ENCODE data around the gene CASKIN1. TPM values are rescaled to one million over a fixed set of nuclear protein-coding genes. Genes with fewer than 3 reads are reported as not detected.

CASKIN1 gene
- total RNA-seq, 1 experiment from 2014 or later, result not detected

DNA sequence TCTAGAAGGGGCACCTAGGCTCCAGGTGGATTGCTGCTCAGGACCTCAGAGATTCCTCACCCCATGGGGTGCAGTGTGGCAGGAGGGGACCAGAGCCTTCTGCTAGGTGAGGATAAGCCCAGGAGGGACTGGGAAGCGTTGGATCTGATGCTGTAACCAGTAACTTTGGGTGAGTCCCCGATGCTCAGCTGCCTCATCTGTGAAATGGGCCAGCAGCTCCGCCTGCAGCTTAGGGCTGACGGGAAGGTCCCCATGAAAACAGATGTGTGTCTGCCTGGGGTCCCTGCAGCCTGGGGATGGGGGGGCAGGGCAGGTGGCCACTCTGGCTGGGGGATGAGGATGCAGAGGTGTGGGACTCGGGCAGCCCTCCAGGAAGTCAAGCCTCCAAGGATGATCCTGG, 2.7 kb upstream of the CASKIN1 start:
- Histone ChIP-seq H3K27me3 (replicated peaks) (peaks cover 54% of the 10 kb centered on the region), H3K9me3 (replicated peaks) (no peaks in the 10 kb centered on the region)
- DNase-seq (ENCODE audit: low read depth in 1 of 2, low spot score in 2 of 2), result no peak

DNA sequence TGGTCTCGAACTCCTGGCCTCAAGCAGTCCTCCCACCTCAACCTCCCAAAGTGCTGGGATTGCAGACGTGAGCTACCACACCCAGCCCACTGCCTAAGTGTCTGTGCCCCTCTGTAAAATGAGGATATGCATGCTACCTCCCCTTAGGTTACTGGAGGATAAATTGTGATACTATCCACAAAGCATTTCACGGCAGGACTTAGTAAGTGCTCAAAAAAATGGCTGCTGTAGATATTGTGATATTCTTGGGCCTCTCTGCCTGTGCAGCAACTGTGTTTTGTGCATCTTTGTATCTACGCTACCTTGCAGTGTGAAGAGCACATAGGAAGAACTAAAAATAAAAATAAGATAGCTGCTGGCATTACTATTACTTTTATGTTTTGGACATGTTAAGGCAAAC, 1.9 kb upstream of the CASKIN1 start:
- H3K4me3 ChIP-seq, result no peak overlapping the region
- no peak for DNase-seq (ENCODE audit: low read depth in 1 of 2, low spot score in 2 of 2)
- H3K27me3 ChIP-seq (replicated peaks), result peaks cover 57% of the 10 kb centered on the region
- no peak overlapping the region for H3K27ac ChIP-seq
- H3K9me3 ChIP-seq (replicated peaks), result no peaks in the 10 kb centered on the region
- no peaks in the 10 kb centered on the region for H3K36me3 ChIP-seq
- 0 out of 2 replicates have a peak, but pooled peaks cover 5% of the 10 kb centered on the region for H3K4me1 ChIP-seq (replicated peaks)

More for the DNA sequence above, 2.7 kb upstream of the CASKIN1 start:
- H3K36me3 ChIP-seq, result no peaks in the 10 kb centered on the region
- H3K27ac ChIP-seq, result no peak overlapping the region
- 0 out of 2 replicates have a peak, but pooled peaks cover 5% of the 10 kb centered on the region for H3K4me1 ChIP-seq (replicated peaks)
- no peak overlapping the region for H3K4me3 ChIP-seq

DNA sequence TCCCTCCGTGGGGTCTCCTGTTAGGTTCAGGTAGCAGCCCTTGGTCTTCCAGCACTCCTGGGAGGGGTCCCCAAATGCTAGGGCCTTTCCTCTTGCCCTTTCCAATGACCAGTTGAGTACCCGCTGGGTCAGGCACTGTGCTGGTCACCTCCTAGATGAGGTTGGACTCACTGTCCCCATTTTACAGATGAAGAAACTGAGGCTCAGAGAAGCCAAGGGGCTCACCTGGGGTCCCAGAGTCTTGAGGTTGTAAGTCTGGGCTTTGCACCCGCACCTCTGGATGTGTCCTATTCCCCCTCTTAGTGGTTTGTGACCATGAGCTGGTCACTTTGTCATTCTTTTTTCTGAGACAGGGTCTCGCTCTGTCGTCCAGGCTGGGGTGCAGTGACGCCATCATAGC, 1.4 kb upstream of the CASKIN1 start:
- H3K36me3 ChIP-seq, result no peaks in the 10 kb centered on the region
- no peak overlapping the region for H3K4me3 ChIP-seq
- DNase-seq (ENCODE audit: low read depth in 1 of 2, low spot score in 2 of 2), result no peak
- H3K4me1 ChIP-seq (replicated peaks), result 0 out of 2 replicates have a peak, but pooled peaks cover 5% of the 10 kb centered on the region
- H3K27me3 ChIP-seq (replicated peaks), result peaks cover 57% of the 10 kb centered on the region
- H3K9me3 ChIP-seq (replicated peaks), result no peaks in the 10 kb centered on the region
- H3K27ac ChIP-seq, result no peak overlapping the region

DNA sequence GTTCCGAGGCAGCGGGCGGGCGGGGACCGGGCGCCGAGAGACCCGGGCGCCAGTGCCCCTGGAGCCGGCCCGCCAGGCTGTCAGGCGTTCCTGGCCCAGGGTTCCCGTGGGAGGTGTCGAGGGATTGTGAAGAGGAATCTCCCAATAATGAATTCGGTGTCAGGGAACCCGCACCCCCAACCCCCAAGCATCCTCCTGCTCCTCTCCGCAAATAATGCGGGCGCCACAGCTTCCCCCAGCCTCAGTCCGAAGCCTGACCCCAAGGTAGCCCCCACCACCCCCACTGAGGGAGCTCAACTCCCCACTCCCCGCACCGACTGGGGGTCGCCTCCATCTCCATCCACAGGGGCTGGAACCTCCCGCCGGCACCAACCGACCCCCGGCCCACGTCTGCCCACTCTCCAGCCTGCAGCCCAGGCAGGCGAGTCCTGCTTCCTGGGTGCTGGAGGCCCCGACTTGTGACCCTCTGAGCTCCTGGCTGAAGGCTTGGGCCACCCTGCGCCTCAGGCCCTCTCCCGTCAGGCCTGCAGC, 641 bp upstream of the CASKIN1 start:
- Histone ChIP-seq H3K36me3 (no peaks in the 10 kb centered on the region), H3K4me1 (replicated peaks) (0 out of 2 replicates have a peak, but pooled peaks cover 5% of the 10 kb centered on the region), H3K27ac (no peak overlapping the region), H3K4me3 (no peak overlapping the region), H3K27me3 (replicated peaks) (peaks cover 57% of the 10 kb centered on the region), H3K9me3 (replicated peaks) (no peaks in the 10 kb centered on the region)
- DNase-seq (ENCODE audit: low read depth in 1 of 2, low spot score in 2 of 2), result no peak

DNA sequence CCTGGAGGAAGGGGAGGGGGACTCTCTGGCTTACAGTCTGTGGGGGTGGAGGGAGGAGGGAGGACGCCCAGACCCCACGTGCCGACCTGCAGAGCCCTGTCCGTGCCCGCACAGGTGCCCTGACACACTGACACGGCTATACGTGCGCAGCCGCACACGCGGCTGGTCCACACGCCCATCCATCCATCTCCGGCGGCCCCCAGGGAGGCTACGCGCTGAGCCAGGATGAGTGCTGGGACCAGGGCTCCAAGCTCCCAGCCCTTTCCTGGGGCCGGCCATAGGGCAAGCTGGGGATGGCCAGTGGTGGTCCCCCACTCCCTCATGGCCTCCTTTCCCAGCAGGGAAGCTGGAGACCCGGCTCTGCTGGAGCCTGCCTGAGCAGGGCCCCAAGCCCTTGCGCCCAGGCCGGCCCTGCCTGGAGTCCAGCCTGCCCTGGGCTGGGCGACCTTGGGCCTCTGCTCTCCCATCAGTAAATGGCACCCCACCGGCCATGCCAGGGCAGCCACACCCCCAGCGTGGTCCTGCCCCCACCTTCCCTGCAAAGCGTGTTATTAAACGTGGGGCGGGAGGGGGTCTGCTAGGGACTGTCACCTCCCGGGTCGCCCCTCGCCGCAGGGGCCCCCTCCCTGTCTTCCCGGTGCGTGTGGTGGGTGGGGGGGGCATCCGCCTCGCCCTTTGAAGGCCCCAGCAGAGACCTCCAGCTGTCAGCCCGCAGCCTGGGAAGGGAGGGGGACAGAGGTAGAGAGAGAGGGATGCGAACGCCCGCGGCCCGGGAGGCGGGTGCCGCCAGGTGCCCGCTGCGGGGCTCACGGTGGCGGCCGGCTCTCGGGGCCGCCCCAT, 863 bp downstream of the CASKIN1 start:
- Histone ChIP-seq H3K4me1 (replicated peaks) (0 out of 2 replicates have a peak, but pooled peaks cover 5% of the 10 kb centered on the region), H3K27ac (no peak overlapping the region), H3K27me3 (replicated peaks) (peaks cover 57% of the 10 kb centered on the region), H3K4me3 (no peak overlapping the region), H3K36me3 (no peaks in the 10 kb centered on the region), H3K9me3 (replicated peaks) (no peaks in the 10 kb centered on the region)
- no peak for DNase-seq (ENCODE audit: low read depth in 1 of 2, low spot score in 2 of 2)

DNA sequence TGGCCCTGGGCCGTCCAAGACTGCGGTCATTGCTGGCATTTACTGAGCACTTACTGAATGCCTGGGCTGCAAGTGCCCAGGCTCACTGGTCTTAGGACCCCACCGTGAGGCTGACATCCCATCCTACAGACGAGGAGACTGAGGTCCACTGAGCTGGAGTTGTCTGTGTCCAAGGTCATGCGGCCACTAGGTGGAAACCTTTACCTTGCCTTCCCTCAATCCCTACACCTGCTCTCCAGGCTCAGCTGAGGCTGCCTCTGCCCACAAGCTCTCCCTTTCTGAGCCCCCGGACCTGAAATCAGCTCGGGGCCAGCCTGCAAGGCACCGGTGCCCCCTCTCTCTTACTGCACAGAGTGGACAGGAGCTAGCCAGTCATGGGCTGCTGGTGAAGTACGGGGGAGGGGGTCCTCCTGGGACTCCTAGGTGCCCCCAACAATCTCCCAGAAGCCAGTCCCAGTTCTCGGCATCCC, 1.5 kb downstream of the CASKIN1 start:
- Histone ChIP-seq H3K27ac (no peak overlapping the region), H3K36me3 (no peaks in the 10 kb centered on the region), H3K4me3 (no peak overlapping the region), H3K9me3 (replicated peaks) (no peaks in the 10 kb centered on the region), H3K4me1 (replicated peaks) (0 out of 2 replicates have a peak, but pooled peaks cover 5% of the 10 kb centered on the region), H3K27me3 (replicated peaks) (peaks cover 57% of the 10 kb centered on the region)
- no peak for DNase-seq (ENCODE audit: low read depth in 1 of 2, low spot score in 2 of 2)

DNA sequence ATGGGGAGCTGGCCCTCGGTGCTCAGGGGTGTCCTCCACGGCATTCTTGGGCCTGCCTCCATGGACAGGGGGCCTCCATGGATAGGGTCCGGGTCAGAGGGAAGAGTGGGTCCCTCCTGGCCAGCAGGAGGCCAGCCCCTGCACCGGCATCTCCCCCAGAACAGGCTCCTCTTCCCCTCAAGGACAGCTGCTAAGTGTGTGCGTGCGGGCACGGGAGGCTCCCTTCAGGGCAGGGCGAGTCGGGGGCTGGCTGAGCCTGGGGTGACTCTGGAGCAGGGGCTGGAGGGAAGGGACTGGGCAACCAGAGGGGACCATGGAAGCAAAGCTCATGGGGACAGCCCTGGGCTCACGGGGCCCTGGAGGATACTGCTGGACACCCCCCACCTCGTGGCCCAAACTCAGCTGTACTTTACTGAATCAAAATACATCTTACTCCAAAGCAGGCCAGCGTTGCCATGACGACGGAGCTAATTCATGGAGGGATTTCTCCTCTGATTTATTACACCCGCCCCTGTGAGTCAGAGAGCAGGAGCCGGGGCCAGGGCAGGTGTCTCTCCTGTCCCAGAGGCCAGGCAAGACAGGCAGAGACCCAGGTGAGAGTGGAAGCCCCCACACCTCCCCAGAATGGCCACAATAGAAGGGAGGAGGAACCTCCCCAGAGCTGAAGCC, 2.1 kb downstream of the CASKIN1 start:
- H3K27ac ChIP-seq, result no peak overlapping the region
- H3K4me1 ChIP-seq (replicated peaks), result 0 out of 2 replicates have a peak, but pooled peaks cover 5% of the 10 kb centered on the region
- no peaks in the 10 kb centered on the region for H3K36me3 ChIP-seq
- H3K4me3 ChIP-seq, result no peak overlapping the region
- no peaks in the 10 kb centered on the region for H3K9me3 ChIP-seq (replicated peaks)
- H3K27me3 ChIP-seq (replicated peaks), result peaks cover 51% of the 10 kb centered on the region
- no peak for DNase-seq (ENCODE audit: low read depth in 1 of 2, low spot score in 2 of 2)

DNA sequence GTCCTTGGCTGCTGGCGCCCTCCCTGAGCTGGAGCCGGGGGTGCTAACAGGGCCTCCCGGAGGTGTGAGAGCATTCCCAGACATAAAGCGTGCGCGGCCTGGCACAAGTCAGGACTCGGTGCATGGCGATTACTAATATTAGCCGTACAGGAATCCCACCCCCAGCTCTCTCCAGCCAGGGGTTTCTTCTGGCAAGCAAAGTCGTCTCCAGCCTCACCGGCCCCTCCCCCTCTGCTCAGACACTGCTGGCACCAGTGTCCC, 5.0 kb downstream of the CASKIN1 start:
- Histone ChIP-seq H3K4me3 (no peak overlapping the region), H3K27me3 (replicated peaks) (peaks cover 24% of the 10 kb centered on the region), H3K4me1 (replicated peaks) (0 out of 2 replicates have a peak, but pooled peaks cover 5% of the 10 kb centered on the region), H3K36me3 (no peaks in the 10 kb centered on the region), H3K9me3 (replicated peaks) (no peaks in the 10 kb centered on the region), H3K27ac (no peak overlapping the region)
- DNase-seq (ENCODE audit: low read depth in 1 of 2, low spot score in 2 of 2), result no peak

DNA sequence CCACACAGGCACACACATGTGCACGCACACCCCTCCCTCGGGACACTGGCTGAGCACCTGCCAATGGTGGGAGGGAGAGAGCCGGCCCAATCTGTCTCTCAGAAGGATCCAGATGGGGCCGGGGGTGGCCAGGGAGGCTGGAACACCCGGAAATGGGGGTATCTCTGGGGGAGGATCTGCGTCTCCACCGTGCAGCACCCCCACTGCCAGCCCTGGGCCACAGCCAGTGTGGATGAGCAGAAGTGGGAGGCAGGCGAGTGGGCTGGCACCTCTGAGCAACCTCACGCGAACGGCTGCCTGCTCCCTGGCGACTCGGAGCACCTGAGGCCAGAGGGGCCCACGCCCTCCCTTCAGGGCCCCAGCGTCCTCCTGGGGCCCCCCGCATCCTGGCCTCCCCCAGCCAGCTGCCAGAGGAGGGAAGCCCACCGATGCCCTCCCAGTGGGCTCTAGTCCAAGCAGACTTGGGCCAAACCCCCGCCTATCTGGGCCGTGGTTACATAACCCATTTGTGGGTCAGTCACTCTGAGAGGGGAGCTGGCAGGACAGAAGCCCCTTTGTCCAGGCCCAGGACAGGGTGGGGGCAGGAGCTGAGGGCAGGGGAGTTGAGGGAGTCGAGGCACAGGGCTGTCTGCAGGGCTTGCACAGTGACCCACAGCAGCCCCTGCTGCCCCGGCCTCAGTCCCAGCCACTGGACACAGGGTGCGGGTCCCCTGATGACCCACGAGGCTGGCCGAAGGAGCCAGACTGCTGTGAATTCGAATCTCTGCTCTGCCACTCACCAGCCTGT, 5.6 kb downstream of the CASKIN1 start:
- Histone ChIP-seq H3K36me3 (no peaks in the 10 kb centered on the region), H3K4me3 (no peak overlapping the region), H3K27me3 (replicated peaks) (peaks cover 21% of the 10 kb centered on the region), H3K4me1 (replicated peaks) (0 out of 2 replicates have a peak, but pooled peaks cover 4% of the 10 kb centered on the region), H3K9me3 (replicated peaks) (no peaks in the 10 kb centered on the region), H3K27ac (no peak overlapping the region)
- no peak for DNase-seq (ENCODE audit: low read depth in 1 of 2, low spot score in 2 of 2)

DNA sequence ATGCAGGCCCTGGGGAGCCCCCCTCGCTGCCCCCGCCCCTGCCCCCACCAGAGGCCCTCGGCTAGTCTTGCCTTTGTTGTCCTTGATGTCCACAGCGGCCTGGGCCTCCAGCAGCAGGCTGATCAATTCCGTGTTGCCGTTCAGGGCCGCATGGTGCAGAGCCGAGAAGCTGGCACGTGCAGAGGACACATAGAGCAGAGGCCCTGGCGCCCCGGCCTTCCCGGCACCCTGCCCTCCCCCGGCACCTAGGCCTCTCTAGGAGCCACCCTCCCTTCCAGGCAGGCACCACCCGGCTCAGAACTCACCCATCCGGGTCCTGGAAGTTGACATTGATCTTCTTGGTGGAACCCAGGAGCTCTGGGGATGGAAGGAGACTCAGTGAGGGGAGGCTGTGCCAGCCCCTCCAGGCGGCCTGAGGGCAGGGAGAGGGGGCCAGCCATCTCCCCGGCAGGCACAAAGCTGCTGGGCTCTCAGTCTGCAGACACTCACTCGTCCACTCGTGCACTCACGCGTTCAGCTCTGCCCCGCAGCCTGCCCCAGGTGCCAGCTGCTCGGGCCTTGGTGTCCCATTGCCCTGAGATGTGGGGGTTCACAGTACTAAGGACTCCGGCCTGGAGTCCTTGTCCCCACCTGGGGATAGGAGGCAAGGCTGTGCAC, 6.3 kb downstream of the CASKIN1 start:
- H3K4me3 ChIP-seq, result no peak overlapping the region
- H3K9me3 ChIP-seq (replicated peaks), result no peaks in the 10 kb centered on the region
- no peak for DNase-seq (ENCODE audit: low read depth in 1 of 2, low spot score in 2 of 2)
- no peaks in the 10 kb centered on the region for H3K4me1 ChIP-seq (replicated peaks)
- H3K27me3 ChIP-seq (replicated peaks), result peaks cover 13% of the 10 kb centered on the region
- H3K36me3 ChIP-seq, result no peaks in the 10 kb centered on the region
- no peak overlapping the region for H3K27ac ChIP-seq

DNA sequence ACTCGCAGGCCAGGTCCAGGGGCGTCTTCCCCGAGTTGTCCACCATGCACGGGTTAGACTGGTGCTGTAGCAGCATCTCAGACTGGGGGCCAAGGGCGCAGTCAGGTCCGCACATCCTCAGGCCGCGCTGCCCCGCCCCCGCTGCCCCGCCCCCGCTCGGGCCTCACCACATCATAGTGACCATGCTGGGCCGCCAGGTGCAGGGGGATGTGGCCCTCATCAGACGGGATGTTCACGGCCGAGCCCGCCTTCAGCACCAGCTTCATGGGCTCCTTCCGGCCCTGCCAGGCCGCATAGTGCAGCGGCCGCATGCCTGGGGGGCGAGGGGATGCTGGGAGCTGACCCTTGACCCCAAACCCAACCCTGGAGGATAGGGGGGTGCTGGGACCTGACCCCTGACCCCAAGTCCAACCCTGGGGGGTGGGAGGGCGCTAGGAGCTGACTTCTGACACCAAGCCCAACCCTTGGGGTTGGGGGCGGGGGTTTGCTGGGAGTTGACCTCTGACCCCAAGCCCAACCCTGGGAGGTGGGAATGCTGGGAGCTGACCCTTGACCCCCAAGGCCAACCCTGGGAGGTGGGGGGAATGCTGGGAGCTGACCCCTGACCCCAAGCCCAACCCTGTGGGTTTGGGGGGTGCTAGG, 7.0 kb downstream of the CASKIN1 start:
- no peaks in the 10 kb centered on the region for H3K36me3 ChIP-seq
- DNase-seq (ENCODE audit: low read depth in 1 of 2, low spot score in 2 of 2), result no peak
- no peaks in the 10 kb centered on the region for H3K4me1 ChIP-seq (replicated peaks)
- H3K4me3 ChIP-seq, result no peak overlapping the region
- H3K27ac ChIP-seq, result no peak overlapping the region
- no peaks in the 10 kb centered on the region for H3K9me3 ChIP-seq (replicated peaks)
- peaks cover 6% of the 10 kb centered on the region for H3K27me3 ChIP-seq (replicated peaks)

DNA sequence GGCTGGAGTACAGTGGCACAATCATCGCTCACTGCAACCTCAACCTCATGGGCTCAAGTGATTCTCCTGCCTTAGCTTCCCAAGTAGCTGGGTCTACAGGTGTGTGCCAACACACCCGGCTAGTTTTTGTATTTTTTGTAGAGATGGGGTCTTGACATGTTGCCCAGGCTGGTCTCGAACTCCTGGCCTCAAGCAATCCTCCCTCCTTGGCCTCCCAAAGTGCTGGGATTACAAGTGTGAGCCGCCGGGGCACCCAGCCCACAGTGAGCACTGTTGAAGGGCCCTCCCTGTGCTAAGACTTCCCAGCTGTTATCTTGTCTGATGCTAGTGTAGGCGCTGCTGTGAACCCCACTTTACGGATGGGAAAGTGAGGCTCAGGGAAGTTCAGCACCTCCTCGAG, 8.0 kb downstream of the CASKIN1 start:
- no peaks in the 10 kb centered on the region for H3K9me3 ChIP-seq (replicated peaks)
- DNase-seq (ENCODE audit: low read depth in 1 of 2, low spot score in 2 of 2), result no peak
- no peaks in the 10 kb centered on the region; the same call in 1 of the 2 replicates for H3K27me3 ChIP-seq (replicated peaks)

DNA sequence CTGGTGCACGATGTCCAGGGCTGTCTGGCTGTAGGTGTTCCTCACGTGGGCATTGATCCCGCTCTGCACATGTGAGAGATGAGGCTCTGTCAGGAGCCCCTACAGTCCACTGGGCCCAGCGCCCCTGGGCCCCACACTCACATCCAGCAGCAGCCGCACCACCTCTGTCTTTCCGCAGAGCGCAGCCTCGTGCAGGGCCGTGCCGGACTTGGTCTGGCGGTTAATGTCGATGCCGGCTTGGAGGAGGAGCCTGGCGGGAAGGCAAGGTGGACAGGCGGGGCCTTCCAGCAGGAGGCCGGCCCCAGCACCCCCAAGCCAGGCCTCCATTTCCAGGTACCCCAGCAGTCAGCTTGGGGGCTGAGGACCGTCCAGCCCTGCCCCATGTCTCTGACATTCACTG, 9.2 kb downstream of the CASKIN1 start:
- no peaks in the 10 kb centered on the region for H3K27me3 ChIP-seq (replicated peaks)
- no peaks in the 10 kb centered on the region for H3K4me1 ChIP-seq (replicated peaks)
- no peak overlapping the region for H3K27ac ChIP-seq
- no peaks in the 10 kb centered on the region for H3K36me3 ChIP-seq
- no peaks in the 10 kb centered on the region for H3K9me3 ChIP-seq (replicated peaks)
- H3K4me3 ChIP-seq, result no peak overlapping the region
- no peak for DNase-seq (ENCODE audit: low read depth in 1 of 2, low spot score in 2 of 2)

More for the DNA sequence above, 8.0 kb downstream of the CASKIN1 start:
- Histone ChIP-seq H3K4me1 (replicated peaks) (no peaks in the 10 kb centered on the region), H3K27ac (no peak overlapping the region), H3K36me3 (no peaks in the 10 kb centered on the region), H3K4me3 (no peak overlapping the region)

All from SJSA1 (cell line).